D721Med (cell line): Measurements from ENCODE around the gene HIGD1C.
"Not testable (repeated sequence)": the region's sequence is repeated elsewhere in the genome, so short reads cannot be mapped to it uniquely, and the experiment has no call there.

Experiments used
- DNase-seq: peaks from one replicate; pipeline ENCODE4 v3.0.0; 2011; ENCODE audit warnings: low spot score; ENCODE audit not compliant: insufficient read length
- FAIRE-seq: peaks from 2 replicates; lab custom pipeline; 2011; peaks lifted over from hg19 to GRCh38; lab: Jason Lieb, UNC
- CTCF ChIP-seq: IDR thresholded peaks from 2 replicates; pipeline ENCODE4 v1.5.1; 2012; ENCODE audit warnings: mild to moderate bottlenecking, control low read depth; ENCODE audit not compliant: insufficient read depth; ENCODE audit errors: missing control alignments

Gene HIGD1C

GRCh38 chr12:50927356-50927755 is 25.0 kb upstream of the HIGD1C start:
- FAIRE-seq (no peak), DNase-seq (no peak)
- TF ChIP-seq CTCF: no peak

- TF ChIP-seq CTCF: no peak
- no peak for DNase-seq
- FAIRE-seq: no peak
Observed at GRCh38 chr12:50927766-50928224, 24.5 kb upstream of the HIGD1C start.

GRCh38 chr12:50928392-50928791 is 24.0 kb upstream of the HIGD1C start:
- DNase-seq (no peak), FAIRE-seq (no peak)
- no peak for TF ChIP-seq CTCF

GRCh38 chr12:50929831-50930230 is 22.5 kb upstream of the HIGD1C start:
- FAIRE-seq: no peak
- TF ChIP-seq CTCF: no peak
- DNase-seq: no peak

- DNase-seq, FAIRE-seq: not testable (repeated sequence)
Observed at GRCh38 chr12:50930477-50930876, 21.9 kb upstream of the HIGD1C start.

- DNase-seq (no peak), FAIRE-seq (no peak)
- TF ChIP-seq CTCF: no peak
Observed at GRCh38 chr12:50932787-50933280, 19.5 kb upstream of the HIGD1C start.

- no peak for TF ChIP-seq CTCF
- DNase-seq (no peak), FAIRE-seq (no peak)
Observed at GRCh38 chr12:50933459-50934124, 18.8 kb upstream of the HIGD1C start.
